GM21528 (cell line): ENCODE measurements around the gene ZDHHC4.
"Not testable (repeated sequence)": the region's sequence is repeated elsewhere in the genome, so short reads cannot be mapped to it uniquely, and the experiment has no call there.

Experiments
- ATAC-seq: cut with Tn5 transposase; IDR thresholded peaks from one replicate; pipeline ENCODE4 v1.9.1; 2021; ENCODE audit warnings: mild to moderate bottlenecking, moderate library complexity; ENCODE audit not compliant: unreplicated experiment, low FRiP score

ZDHHC4 gene

GRCh38 chr7:6559896-6560295 lies 17.4 kb upstream of the ZDHHC4 start:
- no peak for ATAC-seq

DNA sequence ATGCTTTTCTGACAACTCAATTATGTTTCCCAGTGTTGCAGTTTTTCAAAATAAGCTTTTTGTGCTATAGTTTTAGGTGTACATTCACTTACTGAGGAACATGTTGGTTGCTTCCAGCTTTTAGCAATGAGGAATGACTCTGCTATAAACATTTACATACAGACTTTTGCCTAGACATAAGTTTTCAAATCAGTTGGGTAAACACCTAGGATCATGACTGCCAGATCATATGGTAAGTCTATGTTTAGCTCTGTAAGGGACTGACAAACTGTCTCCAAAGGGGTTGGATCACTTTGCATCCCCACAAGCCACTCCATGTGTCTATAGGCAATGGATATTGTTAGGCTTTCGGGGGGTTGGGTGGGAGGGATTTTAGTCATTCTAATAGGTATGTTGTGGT lies 15.1 kb upstream of the ZDHHC4 start:
- no peak for ATAC-seq

- no peak for ATAC-seq
Measured at GRCh38 chr7:6563936-6564770, 13.1 kb upstream of the ZDHHC4 start.

DNA sequence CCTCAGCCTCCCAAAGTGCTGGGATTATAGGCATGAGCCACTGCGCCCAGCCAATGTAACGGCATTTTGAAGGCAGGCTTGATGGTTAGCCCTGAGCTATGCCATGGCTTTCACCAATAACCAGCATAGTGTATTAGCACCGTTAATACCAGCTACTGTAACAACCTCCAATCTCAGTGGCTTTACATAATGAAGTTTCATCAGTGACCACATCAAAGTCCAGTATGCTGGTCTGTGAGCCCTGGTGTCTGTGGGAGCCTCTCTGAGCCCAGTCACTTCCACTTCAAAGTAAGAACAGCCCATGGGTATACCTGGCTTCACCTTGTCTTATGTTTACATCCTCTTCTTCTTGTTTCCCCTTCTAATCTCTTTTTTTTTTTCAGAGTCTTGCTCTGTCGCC lies 11.6 kb upstream of the ZDHHC4 start:
- no peak for ATAC-seq

- no peak for ATAC-seq
Measured at GRCh38 chr7:6567886-6568285, 9.4 kb upstream of the ZDHHC4 start.

- no peak for ATAC-seq
Measured at GRCh38 chr7:6571160-6571779, 6.0 kb upstream of the ZDHHC4 start.

DNA sequence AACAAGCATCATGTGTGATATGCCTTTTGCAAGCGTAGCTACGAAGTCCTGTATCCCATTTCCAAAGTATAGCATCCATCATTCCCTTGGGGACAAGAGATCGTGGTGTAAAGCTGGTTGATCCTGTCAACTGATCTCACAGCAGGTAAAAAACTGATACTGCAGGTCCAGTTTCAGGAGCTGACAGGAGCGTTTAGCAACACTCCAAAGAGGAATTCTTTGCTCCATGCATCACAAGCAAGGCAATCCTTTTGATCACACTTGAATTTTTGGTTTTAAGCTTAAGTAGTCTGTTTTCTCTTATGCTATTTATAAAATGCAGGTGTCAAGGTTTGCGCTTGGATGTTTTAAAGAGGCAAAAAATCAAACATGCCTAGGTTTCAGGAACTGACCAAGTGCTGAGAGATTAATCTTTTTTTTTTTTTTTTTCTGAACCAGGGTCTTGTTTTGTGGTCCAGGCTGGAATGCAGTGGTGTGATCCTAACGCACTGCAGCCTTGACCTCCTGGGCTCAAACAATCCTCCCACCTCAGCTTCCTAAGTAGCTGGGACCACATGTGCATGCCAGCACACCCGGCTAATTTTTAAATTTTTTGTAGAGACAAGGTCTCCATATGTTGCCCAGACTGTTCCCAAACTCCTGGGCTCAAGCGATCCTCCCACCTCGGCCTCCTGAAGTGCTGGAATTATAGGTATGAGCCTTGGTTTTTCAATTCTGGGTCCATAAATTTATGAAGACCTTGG lies 1.8 kb upstream of the ZDHHC4 start:
- no peak for ATAC-seq

DNA sequence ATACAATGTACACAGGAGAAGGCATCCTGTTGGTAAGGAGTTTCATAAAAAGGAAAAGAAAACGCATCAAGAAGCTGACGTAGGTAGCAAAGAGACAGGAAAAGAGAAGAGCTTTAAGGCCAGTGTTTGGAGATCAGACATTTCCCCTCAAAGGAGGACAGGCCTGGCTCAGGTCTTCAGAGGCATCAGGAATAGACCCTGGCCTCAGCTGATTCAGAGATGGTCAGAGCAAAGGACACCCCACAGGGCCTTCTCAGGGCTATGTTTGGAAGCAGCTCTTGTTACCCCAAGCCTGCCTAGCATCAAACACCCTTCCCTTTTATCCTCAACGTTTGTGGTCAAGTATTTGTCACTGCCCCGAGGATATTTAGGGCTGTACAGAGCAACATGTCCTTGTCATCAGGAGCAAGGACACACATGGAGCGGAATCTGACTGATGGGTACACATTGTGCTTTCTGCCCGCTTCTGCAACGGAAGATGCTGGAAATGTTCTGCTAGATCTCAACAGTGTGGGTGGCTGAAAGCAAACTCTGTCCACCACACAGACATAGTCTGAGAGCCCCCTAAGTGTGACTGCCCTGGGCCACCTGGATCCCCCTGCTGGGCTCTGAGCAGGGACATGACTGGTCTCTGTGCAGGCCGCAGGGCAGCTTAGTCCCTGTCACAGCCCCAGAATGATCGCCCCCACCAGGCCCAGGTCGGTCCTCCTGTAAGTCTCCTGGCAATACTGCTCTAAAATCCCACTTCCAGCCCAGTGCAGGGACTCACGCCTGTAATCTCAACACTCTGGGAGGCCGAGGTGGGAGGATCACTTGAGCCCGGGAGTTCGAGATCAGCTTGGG lies 1.0 kb upstream of the ZDHHC4 start:
- ATAC-seq: no peak

GRCh38 chr7:6576867-6577368 lies 336 bp upstream of the ZDHHC4 start:
- not testable (repeated sequence) for ATAC-seq

DNA sequence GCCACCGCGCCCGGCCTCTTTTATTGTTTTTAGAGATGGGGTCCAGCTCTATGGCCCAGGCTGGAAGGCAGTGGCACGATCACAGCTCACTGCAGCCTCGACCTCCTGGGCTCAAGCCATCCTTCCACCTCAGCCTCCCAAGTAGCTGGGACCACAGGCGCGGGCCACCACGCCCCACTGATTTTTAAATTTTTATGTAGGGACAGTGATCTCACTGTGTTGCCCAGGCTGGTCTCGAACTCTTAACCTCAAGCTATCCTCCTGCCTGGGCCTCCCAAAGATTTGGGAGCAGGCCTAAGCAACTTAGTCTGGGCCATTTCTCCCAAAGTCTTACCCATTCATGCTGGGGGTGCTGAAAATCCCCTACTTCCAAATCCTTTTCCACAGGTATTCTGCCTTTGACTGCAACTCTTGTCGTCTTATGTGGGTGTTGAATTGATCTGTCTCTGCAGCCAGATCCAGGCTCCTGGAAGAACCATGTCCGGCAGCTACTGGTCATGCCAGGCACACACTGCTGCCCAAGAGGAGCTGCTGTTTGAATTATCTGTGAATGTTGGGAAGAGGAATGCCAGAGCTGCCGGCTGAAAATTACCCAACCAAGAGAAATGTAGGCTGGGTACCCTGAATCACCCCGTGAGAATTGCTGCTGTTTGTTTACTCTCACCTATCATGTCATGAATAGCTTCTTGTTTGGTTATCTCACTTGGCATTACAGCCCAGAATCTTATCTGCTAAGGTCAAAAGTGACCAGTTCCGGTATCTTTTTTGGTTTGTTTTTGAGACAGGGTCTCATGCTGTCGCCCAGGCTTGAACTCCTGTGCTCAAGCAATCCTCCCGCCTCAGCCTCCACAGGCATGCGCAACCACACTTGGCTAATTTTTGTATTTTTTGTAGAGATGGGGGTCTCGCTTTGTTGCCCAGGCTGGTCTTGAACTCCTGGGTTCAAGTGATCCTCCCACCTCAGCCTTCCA lies 1.1 kb downstream of the ZDHHC4 start:
- no peak for ATAC-seq

DNA sequence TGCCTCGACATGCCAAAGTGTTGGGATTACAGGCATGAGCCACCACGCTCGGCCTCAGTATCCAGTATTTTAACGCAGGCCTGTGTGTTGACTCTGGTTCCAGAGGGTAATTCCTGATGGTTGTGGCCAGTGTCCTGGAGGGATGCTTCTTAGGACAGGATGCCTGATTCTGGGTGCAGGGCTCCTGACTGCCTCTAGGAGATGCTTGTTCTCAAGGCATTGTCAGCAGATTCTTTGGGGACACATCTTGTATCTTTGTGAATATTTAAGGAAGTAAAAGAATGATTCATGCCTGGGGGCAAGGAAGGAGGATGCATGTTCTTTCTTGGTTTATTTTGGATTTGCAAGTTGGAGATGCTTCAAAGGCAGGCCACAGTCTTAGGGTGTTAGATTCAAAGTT lies 2.2 kb downstream of the ZDHHC4 start:
- no peak for ATAC-seq

DNA sequence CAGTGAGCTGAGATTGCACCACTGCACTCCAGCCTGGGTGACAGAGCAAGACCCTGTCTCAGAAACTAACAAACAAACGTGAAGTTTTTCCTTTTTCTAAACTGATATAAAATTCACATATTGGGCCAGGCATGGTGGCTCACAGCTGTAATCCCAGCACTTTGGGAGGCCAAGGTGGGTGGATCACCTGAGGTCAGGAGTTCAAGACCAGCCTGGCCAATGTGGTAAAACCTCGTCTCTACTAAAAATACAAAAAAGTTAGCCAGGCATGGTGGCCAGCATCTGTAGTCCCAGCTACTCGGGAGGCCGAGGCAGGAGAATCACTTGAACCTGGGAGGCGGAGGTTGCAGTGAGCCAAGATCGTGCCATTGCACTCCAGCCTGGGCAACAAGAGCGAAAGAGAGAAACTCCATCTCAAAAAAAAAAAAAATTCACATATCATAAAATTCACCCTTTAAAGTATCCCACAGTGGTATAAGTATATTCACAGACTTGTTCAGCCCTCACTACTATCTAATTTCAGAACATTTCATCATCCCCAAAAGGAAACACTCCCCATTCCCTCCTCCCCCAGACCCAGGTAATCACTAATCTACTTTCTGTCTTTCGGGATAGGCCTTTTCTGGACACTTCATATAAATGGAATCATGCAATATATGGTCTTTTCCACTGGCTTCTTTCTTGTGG lies 8.6 kb downstream of the ZDHHC4 start:
- not testable (repeated sequence) for ATAC-seq

DNA sequence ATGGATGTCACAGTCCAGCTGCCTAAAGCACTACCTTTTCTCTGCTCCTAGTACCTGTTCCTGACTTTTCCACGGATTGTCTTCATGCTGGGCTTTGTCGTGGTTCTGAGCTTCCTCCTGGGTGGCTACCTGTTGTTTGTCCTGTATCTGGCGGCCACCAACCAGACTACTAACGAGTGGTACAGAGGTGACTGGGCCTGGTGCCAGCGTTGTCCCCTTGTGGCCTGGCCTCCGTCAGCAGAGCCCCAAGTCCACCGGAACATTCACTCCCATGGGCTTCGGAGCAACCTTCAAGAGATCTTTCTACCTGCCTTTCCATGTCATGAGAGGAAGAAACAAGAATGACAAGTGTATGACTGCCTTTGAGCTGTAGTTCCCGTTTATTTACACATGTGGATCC lies 11.3 kb downstream of the ZDHHC4 start:
- ATAC-seq: no peak

DNA sequence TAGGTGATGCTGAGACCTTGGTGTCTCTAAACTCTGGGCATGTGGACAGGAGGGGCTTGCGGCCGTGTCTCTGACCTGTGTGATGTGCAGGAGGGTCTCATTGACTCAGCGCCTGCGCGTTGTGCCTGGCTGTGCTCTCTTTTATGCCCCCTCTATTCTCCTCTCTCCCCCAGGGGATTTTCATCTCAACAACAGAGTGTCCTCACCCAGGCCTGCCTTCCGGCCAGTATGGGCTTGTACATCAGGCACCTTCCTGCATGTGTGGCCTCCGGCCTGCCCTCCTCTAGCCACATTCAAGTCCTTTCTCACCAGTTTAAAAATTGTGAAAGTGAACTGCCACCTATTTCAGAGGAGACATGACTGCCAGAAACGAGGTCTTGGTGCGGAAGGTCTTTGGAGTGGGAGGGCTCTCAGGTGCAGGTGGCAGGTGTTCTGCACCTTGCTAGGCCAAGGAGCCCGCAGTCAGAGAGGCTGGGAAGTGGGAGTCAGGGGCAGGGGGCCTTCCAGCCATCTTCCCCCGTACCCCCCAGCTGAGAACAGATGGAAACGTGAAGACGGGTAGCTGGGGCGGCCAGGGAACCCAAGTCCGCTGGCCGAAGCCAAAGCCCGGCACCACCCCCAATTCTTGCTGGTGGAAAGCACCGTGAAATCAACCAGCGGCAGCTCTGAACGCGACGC lies 12.0 kb downstream of the ZDHHC4 start:
- no peak for ATAC-seq

DNA sequence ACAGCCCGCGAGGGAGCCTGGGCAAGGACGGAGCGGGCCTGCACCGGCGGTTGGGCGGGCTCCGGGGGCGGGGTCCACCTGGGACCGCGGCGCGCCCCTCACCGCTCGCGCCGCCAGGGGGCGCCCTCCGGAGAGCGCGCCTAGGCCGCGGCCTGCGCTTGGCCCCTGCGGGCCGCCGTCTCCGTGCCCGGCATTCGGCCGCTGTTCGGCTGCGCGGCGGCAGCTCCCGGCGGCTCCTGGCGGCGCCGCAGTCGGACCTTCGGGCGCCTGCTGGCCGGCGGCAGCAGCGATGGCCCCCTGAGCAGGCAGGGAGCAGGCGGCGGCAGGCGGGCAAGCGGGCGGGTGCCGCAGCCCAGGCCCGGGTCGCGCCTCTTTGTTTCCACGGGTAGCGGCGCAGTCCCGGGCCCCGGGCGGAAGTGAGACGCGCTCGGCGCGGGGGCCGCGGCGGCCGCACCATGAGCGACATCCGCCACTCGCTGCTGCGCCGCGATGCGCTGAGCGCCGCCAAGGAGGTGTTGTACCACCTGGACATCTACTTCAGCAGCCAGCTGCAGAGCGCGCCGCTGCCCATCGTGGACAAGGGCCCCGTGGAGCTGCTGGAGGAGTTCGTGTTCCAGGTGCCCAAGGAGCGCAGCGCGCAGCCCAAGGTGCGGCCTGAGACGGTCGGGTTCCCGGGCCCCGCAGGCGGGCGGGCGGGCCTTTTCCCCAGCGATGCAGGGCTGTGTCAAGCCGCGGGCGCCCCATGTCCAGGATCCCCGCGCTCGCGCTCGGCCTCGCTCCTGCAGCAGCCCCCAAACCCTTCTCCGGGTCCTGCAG lies 12.8 kb downstream of the ZDHHC4 start, which contains the start of gene INTS15:
Gene INTS15, plus strand, starts transcription at position 193 of the 816 bp plus-strand sequence. Its CDS starts 263 bp downstream, at position 456.
- peak; percentile 78 for ATAC-seq

DNA sequence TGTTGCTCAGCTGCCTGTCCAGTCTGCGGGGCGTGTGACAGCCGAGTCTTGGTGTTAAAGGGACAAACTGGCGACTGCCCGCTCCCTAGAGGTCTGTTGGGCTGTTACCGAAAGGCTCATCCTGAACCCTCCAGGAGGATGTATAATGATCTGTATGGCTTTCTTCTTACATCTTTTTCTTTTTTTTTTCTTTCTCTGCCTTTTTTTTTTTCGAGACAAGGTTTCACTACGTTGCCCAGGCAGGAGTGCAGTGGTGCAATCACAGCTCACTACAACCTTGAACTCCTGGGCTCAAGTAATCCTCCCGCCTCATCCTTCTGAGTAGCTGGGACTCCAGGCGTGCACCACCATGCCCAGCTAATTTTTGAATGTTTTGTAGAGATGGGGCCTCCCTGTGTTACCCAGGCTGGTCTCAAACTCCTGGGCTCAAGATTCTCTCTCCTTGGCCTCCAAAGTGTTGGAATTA lies 13.4 kb downstream of the ZDHHC4 start:
- ATAC-seq: peak; percentile 38

DNA sequence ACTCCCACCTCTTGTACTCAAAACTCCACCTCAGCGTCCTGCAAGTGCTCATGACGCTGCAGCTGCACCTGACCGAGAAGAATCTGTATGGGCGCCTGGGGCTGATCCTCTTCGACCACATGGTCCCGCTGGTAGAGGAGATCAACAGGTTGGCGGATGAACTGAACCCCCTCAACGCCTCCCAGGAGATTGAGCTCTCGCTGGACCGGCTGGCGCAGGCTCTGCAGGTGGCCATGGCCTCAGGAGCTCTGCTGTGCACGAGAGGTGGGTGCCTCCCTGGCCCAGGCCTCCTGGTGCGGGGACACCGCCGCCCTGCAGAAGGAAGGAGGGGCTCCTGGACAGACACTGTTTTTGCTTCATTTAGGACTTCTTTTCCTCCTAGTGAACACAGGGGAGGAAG lies 22.8 kb downstream of the ZDHHC4 start:
- ATAC-seq: no peak
